Inflammatory macrophage treated with lipopolysaccharide for 1 hour (primary cell): Measurements from ENCODE around the gene TMEM45A.
"Not testable (repeated sequence)": the region's sequence is repeated elsewhere in the genome, so short reads cannot be mapped to it uniquely, and the experiment has no call there.

ENCODE experiments used
- DNase-seq, 2 donors: peaks; one replicate each; pipeline ENCODE4 v3.0.0-alpha.2; 2020 to 2022

The TMEM45A gene

DNA sequence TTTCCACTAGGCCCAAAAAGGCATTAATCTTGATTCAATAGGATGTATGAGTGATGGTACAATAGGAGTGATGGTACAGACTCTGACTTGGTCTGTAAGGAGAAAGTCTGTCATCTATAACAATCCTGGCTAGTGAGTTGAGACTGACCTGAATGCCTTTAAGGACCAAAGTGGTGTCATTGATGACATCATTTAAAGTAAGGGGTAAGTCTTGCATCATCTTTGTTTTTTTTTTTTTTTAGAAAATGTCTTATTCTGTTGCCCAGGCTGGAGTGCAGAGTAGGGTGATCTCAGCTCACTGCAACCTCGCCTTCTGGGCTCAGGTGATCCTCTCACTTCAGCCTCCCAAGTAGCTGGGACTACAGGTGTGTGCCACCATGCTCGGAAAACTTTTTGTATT is 5.6 kb upstream of the TMEM45A start:
- no peak for DNase-seq

DNA sequence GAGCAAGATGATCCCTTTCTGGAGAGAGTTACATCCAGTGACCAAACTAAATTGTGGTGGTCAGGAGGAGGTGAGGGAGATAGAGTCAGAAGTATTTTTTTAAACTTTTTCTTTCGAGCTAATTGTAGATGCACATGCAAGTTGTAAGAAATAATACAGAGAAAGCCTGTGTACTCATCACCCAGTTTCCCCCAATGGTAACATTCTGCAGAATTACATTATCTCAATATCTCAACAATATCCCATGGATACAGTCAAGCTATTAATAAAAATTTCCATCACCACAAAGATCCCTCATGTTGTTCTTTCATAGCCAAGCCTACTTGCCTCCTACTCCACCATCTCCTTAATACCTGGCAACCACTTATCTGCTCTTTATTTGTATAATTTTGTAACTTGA is 3.3 kb upstream of the TMEM45A start:
- DNase-seq: no peak

DNA sequence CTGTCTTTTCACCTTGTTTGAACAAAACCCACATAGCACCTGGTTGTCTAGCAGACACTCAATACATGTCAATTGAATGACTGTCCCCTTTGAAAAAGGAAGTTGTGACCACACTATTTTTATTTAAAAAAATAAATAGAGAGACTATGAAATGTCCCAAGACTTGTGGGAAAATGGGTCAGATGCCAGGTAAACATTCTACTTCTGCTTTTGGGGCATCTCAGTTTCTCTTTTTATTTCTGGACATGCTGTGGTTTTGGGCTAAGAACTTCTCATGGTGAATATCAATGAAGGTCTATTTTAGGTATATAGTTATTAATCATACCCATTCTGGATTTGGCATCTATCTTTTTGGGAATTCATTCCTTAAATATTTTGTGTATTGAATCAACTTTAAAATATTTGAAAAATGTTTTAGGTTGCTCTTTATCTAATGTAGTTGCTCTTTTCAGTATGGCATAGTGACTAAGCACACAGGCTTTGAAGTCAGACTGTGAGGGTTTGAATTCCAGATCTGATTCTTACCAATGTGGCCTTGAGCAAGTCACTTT is 4.4 kb downstream of the TMEM45A start:
- no peak for DNase-seq

DNA sequence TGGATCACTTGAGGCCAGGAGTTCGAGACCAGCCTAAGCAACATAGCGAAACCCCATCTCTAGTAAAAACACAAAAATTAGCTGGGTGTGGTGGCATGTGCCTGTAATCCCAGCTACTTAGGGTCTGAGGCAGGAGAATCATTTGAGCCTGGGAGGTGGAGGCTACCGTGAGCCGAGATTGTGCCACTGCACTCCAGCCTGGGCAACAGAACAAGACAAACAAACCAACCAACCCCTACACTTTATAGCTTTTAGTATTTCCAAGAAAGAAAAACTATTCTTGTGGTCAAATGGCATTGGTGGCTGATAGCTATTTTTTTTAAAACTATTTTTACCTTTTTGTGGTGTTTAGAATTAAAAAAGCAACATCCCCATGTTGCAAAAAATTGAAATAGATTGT is 7.2 kb downstream of the TMEM45A start:
- no peak for DNase-seq

DNA sequence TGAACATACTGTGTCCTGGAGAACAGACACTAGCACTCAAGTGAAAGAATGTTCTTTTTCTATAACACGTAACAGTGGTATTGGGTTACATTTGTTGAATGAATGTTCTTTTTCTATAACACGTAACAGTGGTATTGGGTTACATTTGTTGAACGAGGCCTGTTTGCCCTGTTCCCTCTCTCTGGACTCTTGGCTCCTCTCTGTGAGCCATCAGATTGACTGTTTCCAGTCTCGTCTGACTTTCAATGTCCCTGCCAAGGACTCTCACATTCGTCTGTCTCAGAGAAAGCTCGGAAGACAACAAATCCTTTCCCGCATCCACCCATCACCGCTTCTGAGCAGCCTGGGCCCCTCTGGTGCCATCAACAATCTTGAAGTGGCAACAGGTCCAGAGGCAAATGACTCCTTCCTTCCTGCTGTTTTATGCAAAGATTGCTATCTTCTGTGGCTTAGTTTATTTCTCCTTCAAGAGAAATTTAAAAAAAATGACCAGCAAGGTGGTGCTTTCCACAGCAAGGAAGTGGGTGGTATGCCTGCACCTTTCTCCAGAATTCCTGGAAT is 8.0 kb downstream of the TMEM45A start:
- DNase-seq: no peak

DNA sequence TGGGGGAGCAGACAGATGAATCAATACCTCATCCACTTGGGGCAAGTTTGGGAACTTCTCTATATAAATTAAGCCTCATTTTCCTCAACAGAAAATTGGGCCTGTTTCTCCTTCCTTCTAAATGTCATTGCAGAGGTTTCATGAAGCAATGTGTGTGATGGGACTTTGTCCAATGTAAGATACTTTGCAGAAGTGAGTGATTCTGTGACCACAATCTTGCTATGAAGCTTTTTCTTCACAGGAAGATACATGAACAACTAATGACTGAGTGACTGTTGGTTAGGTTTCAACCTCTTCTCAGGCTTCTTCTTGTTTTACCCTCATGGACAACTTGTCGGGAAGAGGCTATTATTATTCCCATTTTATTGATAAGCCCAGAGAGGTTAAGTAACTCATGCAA is 11.0 kb downstream of the TMEM45A start:
- peak in 1 of 2 donors; percentile 34 for DNase-seq

DNA sequence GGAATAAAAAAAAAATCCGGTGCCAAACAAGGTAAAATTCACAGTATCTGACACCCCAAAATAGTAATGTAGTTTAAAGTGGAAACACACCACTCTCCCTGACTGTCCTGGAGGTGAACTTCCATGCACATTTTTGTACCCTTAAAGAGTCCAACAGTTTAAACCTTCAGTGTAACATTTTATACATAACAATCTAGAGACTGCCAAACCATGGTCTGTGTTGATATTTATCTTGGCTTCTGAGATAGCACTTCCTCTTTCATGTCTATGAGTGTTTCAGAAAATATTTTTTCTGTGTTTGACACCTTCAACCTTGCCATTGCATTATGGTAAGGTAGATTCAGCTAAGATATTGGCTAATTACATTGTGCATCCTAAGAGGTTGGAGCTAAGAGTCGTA is 13.9 kb downstream of the TMEM45A start:
- no peak for DNase-seq

DNA sequence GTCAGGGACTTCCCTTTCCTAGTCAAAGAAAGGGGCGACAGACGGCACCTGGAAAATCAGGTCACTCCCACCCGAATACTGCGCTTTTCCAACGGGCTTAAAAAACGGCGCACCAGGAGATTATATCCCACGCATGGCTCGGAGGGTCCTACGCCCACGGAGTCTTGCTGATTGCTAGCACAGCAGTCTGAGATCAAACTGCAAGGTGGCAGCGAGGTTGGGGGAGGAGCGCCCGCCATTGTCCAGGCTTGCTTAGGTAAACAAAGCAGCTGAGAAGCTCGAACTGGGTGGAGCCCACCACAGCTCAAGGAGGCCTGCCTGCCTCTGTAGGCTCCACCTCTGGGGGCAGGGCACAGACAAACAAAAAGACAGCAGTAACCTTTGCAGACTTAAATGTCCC is 17.4 kb downstream of the TMEM45A start:
- DNase-seq: not testable (repeated sequence)

DNA sequence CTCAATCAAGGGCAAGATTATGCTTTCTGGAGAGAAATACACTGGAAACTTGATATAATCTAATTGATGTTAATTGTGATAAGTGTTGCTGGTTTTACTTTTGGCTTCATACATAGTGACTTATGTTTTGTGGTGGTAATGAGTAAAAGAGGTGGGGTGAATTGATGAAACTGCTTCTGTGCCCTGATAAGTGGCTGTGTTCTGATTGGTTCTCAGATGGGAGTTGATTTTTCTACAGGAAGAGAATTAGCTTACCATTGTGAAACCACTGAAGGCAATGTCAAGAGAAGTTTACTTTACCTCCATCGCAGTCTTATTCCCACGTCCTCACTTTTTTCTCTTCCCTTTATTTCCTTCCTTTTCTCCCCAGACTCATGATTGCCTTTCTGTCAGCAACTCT is 23.8 kb downstream of the TMEM45A start:
- no peak for DNase-seq

DNA sequence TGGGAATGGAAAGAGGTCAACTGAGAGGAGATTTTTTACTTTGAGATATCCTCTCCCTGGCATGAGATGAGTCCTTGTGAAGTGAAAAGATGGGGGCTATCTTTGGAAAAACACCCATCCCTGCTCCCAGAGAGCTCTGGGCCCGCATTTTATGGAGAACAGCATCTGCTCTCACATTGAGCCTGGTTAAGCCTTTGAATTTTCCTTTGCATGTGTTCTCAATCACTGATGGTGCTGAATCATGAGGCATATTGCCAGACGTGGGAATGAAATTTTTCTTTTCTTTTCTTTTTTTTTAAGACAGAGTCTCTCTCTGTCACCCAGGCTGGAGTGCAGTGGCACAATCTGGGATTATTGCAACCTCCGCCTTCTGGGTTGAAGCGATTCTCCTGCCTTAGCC is 24.4 kb downstream of the TMEM45A start:
- no peak for DNase-seq

DNA sequence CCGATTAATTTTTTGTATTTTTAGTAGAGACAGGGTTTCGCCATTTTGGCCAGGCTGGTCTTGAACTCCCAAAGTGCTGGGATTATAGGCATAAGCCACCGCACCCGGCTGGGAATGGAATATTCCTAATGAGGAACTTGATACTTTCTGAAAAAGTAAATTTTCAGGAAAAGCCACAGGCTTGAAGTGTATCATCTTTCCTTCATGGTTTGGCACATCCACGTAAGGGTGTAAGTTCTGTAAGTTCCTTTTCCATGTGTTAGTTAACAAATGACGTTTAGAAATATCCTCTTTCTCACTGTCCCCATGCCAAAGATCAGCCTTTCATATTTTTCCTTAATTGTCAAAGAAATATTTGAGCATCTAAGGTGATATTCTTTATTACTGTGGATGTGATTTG is 24.9 kb downstream of the TMEM45A start:
- DNase-seq: no peak

DNA sequence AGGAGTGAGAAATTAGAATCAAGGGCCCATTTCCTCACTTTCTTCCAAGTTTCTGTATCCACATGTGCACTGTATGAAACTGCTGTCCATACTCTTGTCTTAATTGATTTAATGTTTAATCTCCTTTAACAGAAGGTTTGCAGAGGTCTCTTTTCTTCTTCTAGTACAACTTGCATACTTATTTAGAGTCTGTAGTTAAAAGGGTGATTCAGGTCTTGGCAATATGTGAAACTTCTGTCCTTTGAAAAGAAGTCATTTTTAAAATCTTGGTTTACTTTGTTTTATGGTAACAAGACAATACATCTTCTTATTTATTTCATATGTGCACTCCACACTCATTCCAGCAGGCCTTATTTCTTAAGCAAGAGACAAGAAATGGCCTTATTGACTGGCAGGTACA is 25.8 kb downstream of the TMEM45A start:
- no peak for DNase-seq

DNA sequence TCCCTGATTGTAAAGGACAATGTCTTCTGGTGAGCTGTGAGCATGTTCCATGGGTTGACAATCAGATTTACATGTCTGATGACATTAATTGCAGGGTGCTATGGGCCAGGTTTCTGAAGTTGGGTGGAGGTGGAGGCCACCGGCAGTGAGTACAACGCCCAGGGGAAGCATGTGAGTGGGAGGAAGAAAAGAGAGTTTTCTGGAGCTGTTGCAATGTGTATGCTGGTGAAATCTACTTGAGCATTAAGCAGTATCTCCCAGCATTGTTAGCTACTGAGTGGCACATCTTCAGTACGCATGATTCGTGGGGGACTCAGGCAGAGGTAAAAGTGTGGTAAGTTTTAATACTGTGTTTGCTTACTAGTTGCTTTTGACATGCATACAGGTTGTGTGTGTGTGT is 26.6 kb downstream of the TMEM45A start:
- peak; percentile 18 to 29 for DNase-seq

DNA sequence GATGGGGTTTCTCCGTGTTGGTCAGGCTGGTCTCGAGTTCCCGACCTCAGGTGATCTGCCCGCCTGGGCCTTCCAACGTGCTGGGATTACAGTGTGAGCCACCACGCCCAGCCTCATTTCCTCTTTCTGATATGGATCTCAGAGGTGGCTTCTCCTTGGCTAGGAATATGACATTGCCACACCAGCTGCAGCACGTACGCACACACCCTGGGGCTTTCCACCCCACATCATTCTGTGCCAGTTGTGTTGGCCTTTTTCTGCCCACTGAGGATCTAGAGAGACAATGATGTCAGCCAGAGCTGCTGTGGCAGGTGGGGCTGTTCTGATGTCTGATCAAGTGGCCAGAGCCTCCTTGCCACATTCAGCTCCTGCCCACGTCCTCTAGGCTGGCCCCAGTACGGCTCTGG is 29.0 kb downstream of the TMEM45A start:
- peak; percentile 52 to 89 for DNase-seq

DNA sequence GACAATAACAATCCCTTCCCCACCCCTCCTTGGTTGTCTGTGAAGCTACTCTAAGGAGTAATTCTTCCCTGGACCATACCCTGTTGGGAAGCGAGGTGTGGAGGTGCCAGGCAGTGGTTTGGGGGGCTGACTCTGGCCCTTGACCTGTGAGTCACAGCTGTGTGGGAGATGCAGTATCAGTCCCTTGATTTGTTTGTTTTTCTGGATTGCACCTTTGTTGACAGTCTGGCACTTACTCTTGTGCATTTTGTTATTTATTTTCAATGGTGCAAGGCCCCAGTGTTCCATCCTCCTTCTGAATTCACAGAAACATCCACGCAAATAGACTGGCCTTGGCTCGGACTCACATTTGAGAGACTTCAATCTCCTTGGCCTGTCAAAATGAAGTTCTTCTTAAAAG is 29.7 kb downstream of the TMEM45A start:
- DNase-seq: no peak

DNA sequence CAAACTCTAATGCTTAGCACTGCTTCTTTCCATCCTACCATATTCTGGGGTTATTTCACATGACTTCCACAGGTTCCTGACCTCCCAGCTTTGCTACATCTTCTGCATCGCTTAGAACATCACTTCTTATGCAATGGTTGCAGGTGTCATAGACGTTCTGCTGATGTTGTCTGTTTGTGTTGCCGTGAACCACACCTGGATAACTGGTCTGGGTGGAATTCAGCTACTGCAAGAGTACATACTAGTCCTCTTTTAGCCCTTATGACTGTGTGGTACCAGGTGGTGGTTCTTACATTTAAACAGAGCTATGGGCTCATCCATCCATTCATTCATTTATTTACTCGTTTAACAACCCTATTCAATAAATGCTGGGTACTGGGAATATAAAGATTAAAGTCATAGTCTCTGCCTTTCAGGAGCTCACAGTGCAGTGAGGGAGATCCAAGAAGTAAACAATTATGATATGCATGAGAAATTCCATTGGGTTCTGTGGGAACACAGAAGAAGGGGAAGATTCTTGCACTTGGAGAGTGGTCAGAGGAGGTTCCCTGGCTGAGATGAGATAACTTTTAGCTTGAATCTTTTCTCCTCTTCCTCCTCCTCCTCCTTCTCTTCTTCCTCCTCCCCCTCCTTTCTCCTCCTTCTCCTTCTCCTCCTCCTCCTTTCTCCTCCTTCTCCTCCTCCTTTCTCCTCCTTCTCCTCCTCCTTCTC is 30.8 kb downstream of the TMEM45A start:
- DNase-seq: no peak

DNA sequence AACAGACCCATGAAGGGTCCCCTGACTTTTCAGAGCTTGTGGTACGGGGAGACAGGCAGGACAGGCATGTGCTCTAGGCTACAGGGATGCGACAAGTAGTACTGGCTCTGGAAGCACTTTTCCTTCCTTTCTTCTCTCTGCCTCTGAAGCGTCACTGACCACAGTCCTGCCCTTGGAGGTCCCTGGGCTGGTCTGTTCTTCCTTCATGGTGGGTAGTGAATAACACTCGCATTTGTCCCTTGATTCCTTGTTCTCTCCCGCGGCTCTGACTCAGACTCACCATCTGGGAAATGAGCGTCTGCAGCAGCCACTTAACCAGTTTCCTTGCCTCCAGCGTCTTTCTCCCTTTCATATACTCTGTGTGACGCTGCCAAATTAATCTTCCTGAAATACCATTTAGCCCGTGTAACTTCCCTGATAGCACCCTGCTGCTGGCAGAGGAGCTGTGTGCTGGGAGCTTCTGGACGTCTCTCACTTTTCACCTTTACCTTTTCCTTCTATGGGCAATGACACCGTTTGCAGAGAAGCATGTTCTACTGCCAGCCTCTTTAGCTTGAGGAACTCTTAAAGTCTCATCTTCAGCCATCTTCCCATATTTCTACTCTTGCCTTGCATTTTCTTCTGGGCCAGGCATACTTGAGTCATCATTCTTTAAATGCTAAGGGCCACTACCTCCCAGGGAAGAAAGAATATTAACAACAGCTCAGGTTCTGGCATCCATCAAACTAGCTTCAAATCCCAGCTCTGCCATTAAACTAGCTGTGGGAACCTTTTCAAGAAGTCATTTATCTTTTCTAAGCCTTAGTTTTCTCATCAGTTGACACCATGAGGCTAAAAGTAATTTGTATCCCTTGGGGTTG is 33.6 kb downstream of the TMEM45A start:
- DNase-seq: no peak

DNA sequence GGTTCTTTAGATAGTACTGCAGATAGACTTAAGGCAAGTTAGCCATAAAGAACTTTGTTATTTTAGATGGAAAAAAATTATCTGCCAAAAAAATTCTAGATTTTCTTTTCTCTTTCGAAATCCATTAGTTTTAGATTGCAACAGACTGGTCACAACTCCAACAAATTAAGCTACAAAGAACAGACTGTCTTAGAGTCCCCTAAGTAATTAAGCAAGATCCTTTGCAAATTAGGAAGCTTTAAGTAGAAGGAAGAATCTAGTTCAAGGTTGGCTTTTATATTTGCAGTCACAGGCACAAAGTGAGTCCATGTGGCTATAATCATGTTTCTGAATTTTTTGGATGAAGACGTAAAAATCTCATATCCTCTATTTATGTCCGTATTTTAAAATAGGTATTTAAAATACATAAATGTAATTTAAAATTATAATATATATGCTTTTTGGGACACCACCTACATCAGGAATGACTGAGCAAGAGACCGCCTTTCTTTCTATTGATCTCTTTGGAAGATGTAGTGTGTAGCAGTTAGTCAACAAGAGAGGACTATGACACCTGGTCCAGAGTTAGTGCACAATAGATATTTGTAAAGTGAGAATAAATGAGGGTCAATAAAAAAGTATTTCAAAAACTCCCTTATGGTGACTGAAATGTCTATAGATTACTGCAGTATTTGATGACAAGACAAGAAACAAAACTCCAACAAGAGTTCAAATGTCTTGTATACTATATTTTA is 34.4 kb downstream of the TMEM45A start:
- no peak for DNase-seq

DNA sequence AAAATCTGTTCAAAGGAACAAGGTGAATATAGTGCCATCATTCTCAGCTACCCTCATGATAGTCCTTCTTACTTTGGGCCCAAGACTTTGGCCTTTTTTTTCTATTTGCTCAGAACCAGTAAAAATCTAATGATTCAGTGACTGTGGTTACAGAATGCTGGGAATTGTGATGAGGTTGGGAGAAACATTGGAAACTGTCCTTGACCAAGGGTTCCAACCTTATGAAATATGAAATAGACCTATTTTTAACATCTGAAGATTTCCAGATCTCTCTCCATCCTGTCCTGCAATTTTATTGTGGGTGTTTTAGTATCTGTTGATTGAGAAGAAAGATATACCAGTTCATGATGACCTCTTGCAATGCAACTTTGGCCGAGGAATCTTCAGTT is 34.9 kb downstream of the TMEM45A start:
- DNase-seq: no peak

DNA sequence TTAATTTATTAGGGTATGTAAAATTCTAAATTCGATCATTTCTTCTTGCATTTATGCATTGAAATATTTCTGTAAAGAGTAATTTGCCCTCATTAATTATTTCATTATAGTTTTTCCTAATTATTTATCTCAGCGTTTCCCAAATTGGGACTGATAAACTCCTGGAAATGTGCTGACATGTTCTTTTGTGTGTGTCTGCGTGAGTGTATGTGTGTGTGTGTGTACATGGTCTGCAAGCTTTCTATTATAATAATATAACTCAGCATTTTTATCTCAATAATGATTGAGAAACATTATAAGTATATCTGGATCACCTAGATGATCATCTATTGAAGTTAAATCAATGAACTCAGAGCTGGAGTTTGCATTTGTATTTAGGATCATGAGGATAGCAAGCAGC is 38.7 kb downstream of the TMEM45A start:
- DNase-seq: no peak

DNA sequence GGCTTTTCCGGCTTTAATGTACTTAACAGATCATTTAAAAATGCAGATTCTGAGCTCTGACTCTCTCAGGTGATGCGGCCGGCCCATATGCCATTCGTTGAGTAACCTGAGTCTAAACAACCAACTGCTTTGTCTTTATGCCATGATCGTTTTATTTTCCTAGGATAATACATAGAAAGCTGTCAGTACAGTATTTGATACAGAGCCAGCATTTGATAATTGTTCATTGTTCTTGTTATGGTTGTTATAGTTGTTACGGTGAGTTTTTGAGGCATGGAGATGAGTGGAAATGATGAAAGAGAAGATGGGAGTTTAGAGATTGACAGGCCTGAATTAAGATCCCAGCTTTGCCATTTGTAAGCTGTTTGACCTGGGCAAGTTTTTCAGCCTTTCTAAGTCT is 40.0 kb downstream of the TMEM45A start:
- DNase-seq: no peak

DNA sequence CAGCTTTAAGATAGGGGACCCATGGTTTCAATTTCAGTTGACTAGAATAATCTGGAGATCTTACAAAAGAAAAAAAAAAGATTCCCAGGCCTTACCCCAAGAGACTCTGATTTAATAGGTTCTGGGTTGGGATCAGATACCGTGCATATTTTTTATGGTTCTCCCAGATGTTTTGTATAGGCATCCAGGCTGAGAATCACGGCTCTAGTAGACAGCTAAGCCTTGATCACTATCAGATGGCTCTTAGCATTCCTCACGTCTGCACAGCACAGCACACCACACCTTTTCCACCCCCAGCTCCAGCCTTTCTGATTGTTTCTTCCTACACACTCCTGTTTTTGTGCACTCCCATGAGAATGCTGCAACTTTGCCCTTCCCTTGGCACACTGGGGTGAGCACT is 40.8 kb downstream of the TMEM45A start:
- DNase-seq: no peak

DNA sequence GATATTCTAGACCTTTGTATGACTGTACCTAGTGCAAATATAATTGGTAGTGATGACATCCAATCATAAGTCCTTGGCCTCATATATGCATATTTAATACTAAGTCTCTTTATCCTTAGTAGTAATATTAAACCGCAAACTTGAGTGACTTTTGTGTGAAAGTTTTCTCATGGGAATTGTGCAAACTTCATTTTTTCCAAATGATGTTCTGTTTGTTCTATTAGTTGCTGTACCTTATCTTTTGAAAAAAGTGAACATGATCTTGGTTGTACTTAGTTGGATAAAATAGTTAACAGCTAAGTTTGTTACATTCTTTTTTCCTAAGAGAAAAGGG is 43.2 kb downstream of the TMEM45A start:
- DNase-seq: no peak
